ENCODE measurements around the gene PRLHR.

PRLHR gene

DNA sequence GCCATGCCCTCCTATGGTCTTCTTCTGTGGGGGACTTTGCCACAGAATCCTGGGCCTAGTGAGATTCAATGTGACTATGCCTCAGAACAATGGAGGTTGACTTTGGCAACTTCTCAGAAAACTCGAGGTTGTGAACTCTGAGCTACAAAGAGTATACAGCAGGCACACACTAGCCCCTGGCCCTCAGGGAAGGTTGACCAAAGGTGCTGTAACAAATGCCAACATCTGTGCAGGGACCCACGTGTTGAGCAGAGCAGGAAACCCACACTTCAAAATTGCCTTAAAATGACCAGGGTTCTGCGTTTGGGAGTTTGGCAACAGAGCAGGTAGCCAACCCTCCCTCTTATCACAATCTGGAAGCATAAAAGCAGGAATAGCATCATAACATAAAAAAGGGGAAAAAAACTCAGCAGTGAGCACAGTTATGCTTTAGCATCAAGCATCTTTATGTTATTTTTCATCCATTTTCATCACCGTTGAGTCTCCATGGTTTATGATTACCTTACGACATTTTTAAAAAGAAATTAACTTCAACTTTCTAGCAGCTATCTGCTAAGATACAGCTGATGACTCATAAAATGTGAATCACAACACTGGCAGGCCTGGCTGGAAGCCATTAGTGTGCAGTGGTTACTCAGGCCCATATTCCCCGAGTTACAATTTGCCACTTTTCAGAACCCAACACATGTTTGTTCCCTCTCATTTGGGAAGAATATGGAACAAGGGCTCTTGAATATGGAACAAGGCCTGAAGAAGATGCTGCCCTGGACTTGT lies 11.1 kb downstream of the PRLHR start:
- DNase-seq (ENCODE audit: low read depth in 1 of 2, low spot score in 1 of 2), result no peak
- H3K27me3 ChIP-seq (ENCODE audit: insufficient read depth, poor library complexity, severe bottlenecking), result peaks cover 8% of the 10 kb centered on the region
- H3K4me3 ChIP-seq (replicated peaks; ENCODE audit: insufficient read depth, low read length), result no peak overlapping the region
- no peak overlapping the region for H3K27ac ChIP-seq (replicated peaks)
- TF ChIP-seq GABPA (IDR thresholded peaks at IDR 0.05; ENCODE audit: low read depth), result no peak
- TF ChIP-seq, protein P1, sequence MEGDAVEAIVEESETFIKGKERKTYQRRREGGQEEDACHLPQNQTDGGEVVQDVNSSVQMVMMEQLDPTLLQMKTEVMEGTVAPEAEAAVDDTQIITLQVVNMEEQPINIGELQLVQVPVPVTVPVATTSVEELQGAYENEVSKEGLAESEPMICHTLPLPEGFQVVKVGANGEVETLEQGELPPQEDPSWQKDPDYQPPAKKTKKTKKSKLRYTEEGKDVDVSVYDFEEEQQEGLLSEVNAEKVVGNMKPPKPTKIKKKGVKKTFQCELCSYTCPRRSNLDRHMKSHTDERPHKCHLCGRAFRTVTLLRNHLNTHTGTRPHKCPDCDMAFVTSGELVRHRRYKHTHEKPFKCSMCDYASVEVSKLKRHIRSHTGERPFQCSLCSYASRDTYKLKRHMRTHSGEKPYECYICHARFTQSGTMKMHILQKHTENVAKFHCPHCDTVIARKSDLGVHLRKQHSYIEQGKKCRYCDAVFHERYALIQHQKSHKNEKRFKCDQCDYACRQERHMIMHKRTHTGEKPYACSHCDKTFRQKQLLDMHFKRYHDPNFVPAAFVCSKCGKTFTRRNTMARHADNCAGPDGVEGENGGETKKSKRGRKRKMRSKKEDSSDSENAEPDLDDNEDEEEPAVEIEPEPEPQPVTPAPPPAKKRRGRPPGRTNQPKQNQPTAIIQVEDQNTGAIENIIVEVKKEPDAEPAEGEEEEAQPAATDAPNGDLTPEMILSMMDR (IDR thresholded peaks at IDR 0.05; ENCODE audit: insufficient read depth, low read length), result no peak
- no peak for TF ChIP-seq POLR2AphosphoS5 (IDR thresholded peaks at IDR 0.05; ENCODE audit: low read depth)
- TF ChIP-seq, protein P2, sequence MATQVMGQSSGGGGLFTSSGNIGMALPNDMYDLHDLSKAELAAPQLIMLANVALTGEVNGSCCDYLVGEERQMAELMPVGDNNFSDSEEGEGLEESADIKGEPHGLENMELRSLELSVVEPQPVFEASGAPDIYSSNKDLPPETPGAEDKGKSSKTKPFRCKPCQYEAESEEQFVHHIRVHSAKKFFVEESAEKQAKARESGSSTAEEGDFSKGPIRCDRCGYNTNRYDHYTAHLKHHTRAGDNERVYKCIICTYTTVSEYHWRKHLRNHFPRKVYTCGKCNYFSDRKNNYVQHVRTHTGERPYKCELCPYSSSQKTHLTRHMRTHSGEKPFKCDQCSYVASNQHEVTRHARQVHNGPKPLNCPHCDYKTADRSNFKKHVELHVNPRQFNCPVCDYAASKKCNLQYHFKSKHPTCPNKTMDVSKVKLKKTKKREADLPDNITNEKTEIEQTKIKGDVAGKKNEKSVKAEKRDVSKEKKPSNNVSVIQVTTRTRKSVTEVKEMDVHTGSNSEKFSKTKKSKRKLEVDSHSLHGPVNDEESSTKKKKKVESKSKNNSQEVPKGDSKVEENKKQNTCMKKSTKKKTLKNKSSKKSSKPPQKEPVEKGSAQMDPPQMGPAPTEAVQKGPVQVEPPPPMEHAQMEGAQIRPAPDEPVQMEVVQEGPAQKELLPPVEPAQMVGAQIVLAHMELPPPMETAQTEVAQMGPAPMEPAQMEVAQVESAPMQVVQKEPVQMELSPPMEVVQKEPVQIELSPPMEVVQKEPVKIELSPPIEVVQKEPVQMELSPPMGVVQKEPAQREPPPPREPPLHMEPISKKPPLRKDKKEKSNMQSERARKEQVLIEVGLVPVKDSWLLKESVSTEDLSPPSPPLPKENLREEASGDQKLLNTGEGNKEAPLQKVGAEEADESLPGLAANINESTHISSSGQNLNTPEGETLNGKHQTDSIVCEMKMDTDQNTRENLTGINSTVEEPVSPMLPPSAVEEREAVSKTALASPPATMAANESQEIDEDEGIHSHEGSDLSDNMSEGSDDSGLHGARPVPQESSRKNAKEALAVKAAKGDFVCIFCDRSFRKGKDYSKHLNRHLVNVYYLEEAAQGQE (IDR thresholded peaks at IDR 0.05; ENCODE audit: insufficient replicate concordance, low read depth), result no peak
- no peak for TF ChIP-seq SPI1 (IDR thresholded peaks at IDR 0.05; ENCODE audit: borderline replicate concordance, low read depth)

DNA sequence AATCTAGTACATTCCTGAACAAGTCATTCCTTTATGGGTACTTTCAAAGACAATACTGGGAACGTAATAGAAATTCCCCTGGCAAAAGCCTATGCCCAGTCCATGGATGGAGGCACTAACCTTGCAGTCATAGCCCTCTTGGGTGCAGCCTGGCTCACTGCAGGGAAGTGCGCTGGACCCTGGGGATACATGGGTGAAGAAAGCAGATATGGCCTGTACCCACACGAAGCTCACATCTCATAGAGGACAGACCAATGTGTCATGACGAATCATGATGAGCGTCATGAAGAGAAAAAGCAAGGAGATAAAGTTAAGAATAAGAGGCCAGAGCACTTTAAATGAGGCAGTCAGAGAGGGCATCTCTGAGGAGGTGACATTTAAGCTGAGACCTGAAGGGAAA lies 11.8 kb downstream of the PRLHR start:
- Histone ChIP-seq H3K27me3 (ENCODE audit: insufficient read depth, poor library complexity, severe bottlenecking) (peaks cover 8% of the 10 kb centered on the region), H3K27ac (replicated peaks) (no peak overlapping the region), H3K4me3 (replicated peaks; ENCODE audit: insufficient read depth, low read length) (no peak overlapping the region)
- no peak for DNase-seq (ENCODE audit: low read depth in 1 of 2, low spot score in 1 of 2)
- TF ChIP-seq, protein P2 (IDR thresholded peaks at IDR 0.05; ENCODE audit: insufficient replicate concordance, low read depth), result no peak

DNA sequence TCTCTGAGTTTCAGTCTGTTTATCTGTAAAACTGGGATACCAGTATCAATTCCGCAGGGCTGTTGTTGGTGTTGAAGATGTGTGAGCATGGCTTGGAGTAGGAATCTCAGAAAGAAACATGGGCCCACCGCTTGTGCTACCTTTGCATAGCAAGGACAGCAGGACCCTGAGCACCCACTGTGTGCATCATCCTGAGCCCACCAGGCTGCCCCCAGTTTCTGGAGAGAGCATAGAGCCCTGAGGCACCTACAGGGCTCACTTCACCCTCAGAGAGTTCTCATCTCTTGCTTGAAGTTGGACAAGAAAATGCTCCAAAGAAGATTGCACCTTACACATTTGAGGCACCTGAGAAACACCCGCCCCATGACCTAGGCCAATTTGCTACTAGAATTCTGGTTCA lies 12.9 kb downstream of the PRLHR start:
- peaks cover 6% of the 10 kb centered on the region for H3K27me3 ChIP-seq (ENCODE audit: insufficient read depth, poor library complexity, severe bottlenecking)
- TF ChIP-seq GABPA (IDR thresholded peaks at IDR 0.05; ENCODE audit: low read depth), result no peak
- TF ChIP-seq POLR2AphosphoS5 (IDR thresholded peaks at IDR 0.05; ENCODE audit: low read depth), result no peak
- TF ChIP-seq, protein P1 (IDR thresholded peaks at IDR 0.05; ENCODE audit: insufficient read depth, low read length), result no peak
- TF ChIP-seq, protein P2 (IDR thresholded peaks at IDR 0.05; ENCODE audit: insufficient replicate concordance, low read depth), result no peak
- TF ChIP-seq SPI1 (IDR thresholded peaks at IDR 0.05; ENCODE audit: borderline replicate concordance, low read depth), result no peak
- no peak for DNase-seq (ENCODE audit: low read depth in 1 of 2, low spot score in 1 of 2)
- H3K4me3 ChIP-seq (replicated peaks; ENCODE audit: insufficient read depth, low read length), result no peak overlapping the region
- no peak overlapping the region for H3K27ac ChIP-seq (replicated peaks)
